ENCODE data around the gene SPAG8. TPM values are rescaled to one million over a fixed set of nuclear protein-coding genes. Genes with fewer than 3 reads are reported as not detected.

SPAG8 gene
- total and polyA plus RNA-seq, 2 experiments from 2014 or later = 0.10 to 0.63 TPM

- TF ChIP-seq CTCF (IDR thresholded peaks at IDR 0.05; ENCODE audit: poor library complexity) (no peak), EZH2phosphoT487 (IDR thresholded peaks at IDR 0.05; ENCODE audit: low read depth, severe bottlenecking, unreplicated experiment) (no peak), EZH2 (IDR thresholded peaks at IDR 0.05; ENCODE audit: borderline replicate concordance) (no peak)
- no peaks in the 10 kb centered on the region for H3K9me2 ChIP-seq (replicated peaks; ENCODE audit: insufficient read depth)
- no peak overlapping the region for H3K27ac ChIP-seq
- H3K9me3 ChIP-seq (ENCODE audit: low read depth) = no peaks in the 10 kb centered on the region
- H3K4me1 ChIP-seq (ENCODE audit: insufficient read depth) = peaks cover 14% of the 10 kb centered on the region
- no peak overlapping the region for H3K4me3 ChIP-seq
- H3K27me3 ChIP-seq = no peaks in the 10 kb centered on the region
- peaks cover 58% of the 10 kb centered on the region for H3K79me2 ChIP-seq
- 88% methylated on average over 2 of the region's 2 CpGs for WGBS (ENCODE audit: low lambda C conversion rate, missing lambda C conversion rate)
- H2AFZ ChIP-seq = no peak overlapping the region
- H4K20me1 ChIP-seq (ENCODE audit: insufficient read depth, poor library complexity, severe bottlenecking) = no peaks in the 10 kb centered on the region
- no peak overlapping the region for H3K4me2 ChIP-seq
- H3K36me3 ChIP-seq (replicated peaks; ENCODE audit: insufficient read depth, low read depth) = no peaks in the 10 kb centered on the region
- DNase-seq (ENCODE audit: low spot score) = no peak
Measured at GRCh38 chr9:35760651-35761050, 51.4 kb downstream of the SPAG8 start.

DNA sequence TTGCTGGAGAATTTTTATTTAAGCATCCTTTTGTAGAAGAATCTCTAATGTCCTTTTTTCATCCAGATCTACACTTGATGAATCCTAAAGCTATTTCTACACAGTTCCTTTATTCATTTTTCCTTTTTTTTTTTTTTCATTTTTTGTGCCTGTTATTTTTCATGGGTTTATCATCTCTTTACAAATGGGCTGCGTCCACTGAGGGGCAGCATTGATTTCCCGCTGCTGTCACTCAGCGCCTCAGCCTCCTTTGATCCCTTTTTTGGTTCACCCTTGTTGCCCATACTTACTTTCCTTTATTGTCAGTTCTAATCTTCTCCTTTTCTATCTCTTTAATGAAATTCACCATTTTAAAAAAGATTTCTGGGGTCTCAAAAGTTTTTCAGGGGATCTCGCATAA, 52.3 kb downstream of the SPAG8 start:
- Histone ChIP-seq H2AFZ (no peak overlapping the region), H3K27me3 (no peaks in the 10 kb centered on the region), H3K4me1 (ENCODE audit: insufficient read depth) (peaks cover 14% of the 10 kb centered on the region), H3K36me3 (replicated peaks; ENCODE audit: insufficient read depth, low read depth) (no peaks in the 10 kb centered on the region), H3K27ac (no peak overlapping the region), H4K20me1 (ENCODE audit: insufficient read depth, poor library complexity, severe bottlenecking) (no peaks in the 10 kb centered on the region), H3K4me2 (no peak overlapping the region), H3K9me3 (ENCODE audit: low read depth) (no peaks in the 10 kb centered on the region), H3K79me2 (peaks cover 55% of the 10 kb centered on the region), H3K9me2 (replicated peaks; ENCODE audit: insufficient read depth) (no peaks in the 10 kb centered on the region), H3K4me3 (no peak overlapping the region)
- TF ChIP-seq CTCF (IDR thresholded peaks at IDR 0.05; ENCODE audit: poor library complexity) (no peak), EZH2phosphoT487 (IDR thresholded peaks at IDR 0.05; ENCODE audit: low read depth, severe bottlenecking, unreplicated experiment) (no peak), EZH2 (IDR thresholded peaks at IDR 0.05; ENCODE audit: borderline replicate concordance) (no peak)
- DNase-seq (ENCODE audit: low spot score) = no peak
- 90% methylated on average over 4 of the region's 4 CpGs for WGBS (ENCODE audit: low lambda C conversion rate, missing lambda C conversion rate)

Small RNA genes within 50 kb of the gene (small RNA-seq; reads per million reads assigned to genes)
- not detected for gene HINT2

Other genes with a start within 250 kb of the SPAG8 start
- 17.4 and 20.1 TPM in 2 replicates for gene TESK1, start 207.0 kb downstream of the SPAG8 start, total RNA-seq
- gene TESK1, start 207.0 kb downstream of the SPAG8 start, polyA plus RNA-seq = 27.2 and 30.3 TPM in 2 replicates
- 1.9 and 2.0 TPM in 2 replicates for gene CD72, start 193.8 kb downstream of the SPAG8 start, total RNA-seq
- gene CD72, start 193.8 kb downstream of the SPAG8 start, polyA plus RNA-seq = 1.1 and 1.3 TPM in 2 replicates
- gene SIT1, start 161.3 kb downstream of the SPAG8 start, total RNA-seq = not detected in 2 replicates
- gene SIT1, start 161.3 kb downstream of the SPAG8 start, polyA plus RNA-seq = not detected in 2 replicates
- gene RMRP, start 154.2 kb downstream of the SPAG8 start, total RNA-seq = 1,377 and 3,174 TPM in 2 replicates
- not detected in 2 replicates for gene RMRP, start 154.2 kb downstream of the SPAG8 start, polyA plus RNA-seq
- gene CCDC107, start 154.0 kb downstream of the SPAG8 start, total RNA-seq = 12.1 and 13.8 TPM in 2 replicates
- 39.5 and 42.2 TPM in 2 replicates for gene CCDC107, start 154.0 kb downstream of the SPAG8 start, polyA plus RNA-seq
- 1.8 and 9.4 TPM in 2 replicates for gene ARHGEF39, start 147.1 kb downstream of the SPAG8 start, total RNA-seq
- 5.2 and 5.6 TPM in 2 replicates for gene ARHGEF39, start 147.1 kb downstream of the SPAG8 start, polyA plus RNA-seq
- 0.27 TPM in 1 of 2 replicates, not detected in the other for gene CA9, start 138.3 kb downstream of the SPAG8 start, total RNA-seq
- 2.1 and 2.4 TPM in 2 replicates for gene CA9, start 138.3 kb downstream of the SPAG8 start, polyA plus RNA-seq
- gene TPM2, start 122.3 kb downstream of the SPAG8 start, total RNA-seq = 98.7 and 106 TPM in 2 replicates
- gene TPM2, start 122.3 kb downstream of the SPAG8 start, polyA plus RNA-seq = 166 and 203 TPM in 2 replicates
- 100 and 113 TPM in 2 replicates for gene TLN1, start 80.1 kb downstream of the SPAG8 start, total RNA-seq
- gene TLN1, start 80.1 kb downstream of the SPAG8 start, polyA plus RNA-seq = 70.5 and 73.4 TPM in 2 replicates
- gene CREB3, start 79.6 kb downstream of the SPAG8 start, total RNA-seq = 54.6 and 69.6 TPM in 2 replicates
- 79.8 and 79.9 TPM in 2 replicates for gene CREB3, start 79.6 kb downstream of the SPAG8 start, polyA plus RNA-seq
- gene GBA2, start 63.0 kb downstream of the SPAG8 start, total RNA-seq = 58.5 and 60.5 TPM in 2 replicates
- gene GBA2, start 63.0 kb downstream of the SPAG8 start, polyA plus RNA-seq = 77.5 and 80.2 TPM in 2 replicates
- 17.1 and 19.3 TPM in 2 replicates for gene RGP1, start 63.0 kb downstream of the SPAG8 start, total RNA-seq
- 11.2 and 11.4 TPM in 2 replicates for gene RGP1, start 63.0 kb downstream of the SPAG8 start, polyA plus RNA-seq
- gene MSMP, start 58.0 kb downstream of the SPAG8 start, total RNA-seq = not detected in 2 replicates
- gene MSMP, start 58.0 kb downstream of the SPAG8 start, polyA plus RNA-seq = not detected in 2 replicates
- gene NPR2, start 20.7 kb downstream of the SPAG8 start, total RNA-seq = 12.8 and 13.9 TPM in 2 replicates
- gene NPR2, start 20.7 kb downstream of the SPAG8 start, polyA plus RNA-seq = 12.2 and 14.4 TPM in 2 replicates
- gene HINT2, start 2.8 kb upstream of the SPAG8 start, total RNA-seq = 31.9 and 45.7 TPM in 2 replicates
- 81.4 and 87.3 TPM in 2 replicates for gene HINT2, start 2.8 kb upstream of the SPAG8 start, polyA plus RNA-seq
- not detected in 2 replicates for gene FAM221B, start 16.5 kb upstream of the SPAG8 start, total RNA-seq
- 0.26 TPM in 1 of 2 replicates, not detected in the other for gene FAM221B, start 16.5 kb upstream of the SPAG8 start, polyA plus RNA-seq
- 7.5 and 12.3 TPM in 2 replicates for gene TMEM8B, start 17.0 kb upstream of the SPAG8 start, total RNA-seq
- 13.4 and 14.6 TPM in 2 replicates for gene TMEM8B, start 17.0 kb upstream of the SPAG8 start, polyA plus RNA-seq
- gene OR13J1, start 58.1 kb upstream of the SPAG8 start, total RNA-seq = not detected in 2 replicates
- not detected in 2 replicates for gene OR13J1, start 58.1 kb upstream of the SPAG8 start, polyA plus RNA-seq
- 0.24 and 0.90 TPM in 2 replicates for gene HRCT1, start 93.9 kb upstream of the SPAG8 start, total RNA-seq
- 0.72 and 1.8 TPM in 2 replicates for gene HRCT1, start 93.9 kb upstream of the SPAG8 start, polyA plus RNA-seq
- gene SPAAR, start 97.2 kb upstream of the SPAG8 start, total RNA-seq = not detected in 2 replicates
- gene SPAAR, start 97.2 kb upstream of the SPAG8 start, polyA plus RNA-seq = 0.52 TPM in 1 of 2 replicates, not detected in the other
- gene OR2S2, start 145.9 kb upstream of the SPAG8 start, total RNA-seq = 0.27 TPM in 1 of 2 replicates, not detected in the other
- gene OR2S2, start 145.9 kb upstream of the SPAG8 start, polyA plus RNA-seq = not detected in 2 replicates
- gene RECK, start 224.7 kb upstream of the SPAG8 start, total RNA-seq = 11.2 and 15.3 TPM in 2 replicates
- 13.5 and 13.7 TPM in 2 replicates for gene RECK, start 224.7 kb upstream of the SPAG8 start, polyA plus RNA-seq